Endothelial cell of hepatic sinusoid (primary cell): ENCODE measurements around the gene EFCAB13.

Experiments used
- in situ Hi-C: cut with HindIII; loops from 2 replicates; pipeline ENCODE4 v1.10.0; 2017; ENCODE audit warnings: low sequenced_read_pairs

EFCAB13 gene

DNA sequence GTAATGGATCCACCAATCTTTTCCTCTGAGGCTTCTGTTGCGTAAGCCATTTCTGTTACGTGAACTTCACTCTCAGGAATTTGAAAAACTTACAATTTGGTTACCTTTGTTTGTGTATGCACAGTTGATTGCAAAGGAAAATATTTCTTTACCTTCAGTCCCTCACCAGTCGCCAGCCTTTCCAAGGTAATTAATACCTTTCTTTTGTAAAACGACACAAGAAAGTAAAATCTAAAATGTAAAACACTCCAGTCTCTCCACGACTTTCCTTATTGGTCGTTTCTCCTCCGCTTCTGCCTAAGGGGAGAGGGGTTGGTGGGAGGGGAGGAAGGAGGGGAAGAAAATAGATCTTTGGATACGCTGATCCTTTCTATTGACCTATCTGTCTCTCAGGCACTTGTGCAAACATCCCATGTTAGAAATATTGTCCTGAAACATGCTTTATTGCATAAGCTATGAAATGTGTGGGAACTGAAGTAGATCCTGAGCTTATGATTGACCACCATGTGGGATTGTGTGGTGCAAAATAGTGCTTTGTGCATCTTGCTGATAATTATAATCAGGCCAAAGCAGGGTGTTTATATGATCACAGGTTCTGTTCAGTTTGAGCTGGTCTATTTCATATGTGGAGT is 32.4 kb upstream of the EFCAB13 start:
- in situ Hi-C loops: no loop called here

- in situ Hi-C loops: no loop called here
These were observed 31.5 kb upstream of the EFCAB13 start for GRCh38 chr17:47292206-47292605.

DNA sequence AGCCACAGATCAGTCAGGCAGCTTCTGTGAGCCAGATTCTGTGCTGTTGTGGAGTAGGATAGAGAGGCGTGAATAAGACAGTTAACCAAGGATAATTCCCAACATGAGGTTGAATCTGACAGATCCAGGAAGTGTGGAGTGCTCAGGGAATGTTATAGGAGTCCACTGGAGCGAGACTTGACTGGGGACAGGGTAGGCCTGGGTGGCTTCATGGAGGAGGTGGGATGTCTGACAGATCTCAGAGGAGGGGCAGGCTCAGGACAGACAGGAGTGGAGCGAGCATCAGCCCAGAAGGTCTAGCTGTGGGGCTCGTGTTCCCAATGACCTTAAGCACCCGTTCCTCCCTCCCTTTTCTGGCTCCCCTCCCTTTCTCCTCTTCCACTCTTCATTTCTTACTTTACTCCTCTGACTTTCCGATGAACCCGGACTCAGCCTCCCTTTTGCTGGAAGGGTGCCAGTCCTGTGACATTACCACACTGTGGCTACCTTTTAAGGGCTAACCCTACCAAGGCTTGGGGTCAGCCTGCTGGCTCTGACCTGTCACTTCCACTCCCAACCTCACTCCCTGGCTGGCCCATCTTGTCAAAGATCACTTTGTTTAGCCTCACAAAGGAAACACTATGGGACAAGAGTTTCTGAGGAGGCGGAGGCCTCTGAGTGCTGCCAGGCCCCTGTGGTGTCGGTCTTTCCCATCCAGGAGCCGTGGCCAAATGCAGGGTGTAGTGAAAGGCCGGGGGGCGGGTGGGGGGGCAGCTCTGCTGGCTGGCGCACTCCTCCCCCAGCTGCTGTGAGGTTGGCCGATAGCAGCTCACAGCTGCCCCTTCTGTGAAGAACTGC is 28.5 kb upstream of the EFCAB13 start:
- in situ Hi-C loops: no loop called here

- in situ Hi-C loops: no loop called here
These were observed 27.9 kb upstream of the EFCAB13 start for GRCh38 chr17:47295874-47296255.

DNA sequence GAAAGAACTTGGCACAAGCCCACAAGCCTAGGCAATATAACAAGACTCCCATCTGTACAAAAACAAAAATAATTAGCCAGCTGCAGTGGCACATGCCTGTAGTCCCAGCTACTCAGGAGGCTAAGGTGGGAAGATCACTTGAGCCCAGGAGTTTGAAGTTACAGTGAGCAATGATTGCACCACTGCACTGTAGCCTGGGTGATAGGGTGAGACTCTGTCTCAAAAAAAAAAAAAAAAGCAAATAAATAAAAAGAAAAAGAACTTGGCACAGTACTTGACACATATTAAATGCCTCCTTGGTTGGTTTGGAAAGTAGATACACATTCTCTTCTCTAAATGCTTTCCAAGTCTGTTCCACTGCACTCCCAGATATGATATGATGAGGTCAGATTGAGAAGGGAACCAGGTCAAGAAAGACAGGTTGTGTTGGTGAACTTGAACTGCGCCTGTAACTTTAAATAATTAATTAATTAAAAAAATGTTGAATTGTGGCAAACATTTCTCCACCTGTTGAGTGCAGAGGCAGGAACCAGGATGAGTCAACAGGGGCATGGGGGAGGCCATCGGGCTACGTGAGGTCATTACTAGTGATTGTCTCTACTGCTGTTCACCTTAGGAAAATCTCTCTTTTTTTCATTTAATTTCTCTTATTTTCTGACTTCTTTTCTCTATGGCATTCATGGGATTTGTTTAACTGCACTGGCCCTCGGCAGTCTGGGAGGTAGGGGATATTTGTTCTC is 25.9 kb upstream of the EFCAB13 start:
- in situ Hi-C loops: no loop called here

DNA sequence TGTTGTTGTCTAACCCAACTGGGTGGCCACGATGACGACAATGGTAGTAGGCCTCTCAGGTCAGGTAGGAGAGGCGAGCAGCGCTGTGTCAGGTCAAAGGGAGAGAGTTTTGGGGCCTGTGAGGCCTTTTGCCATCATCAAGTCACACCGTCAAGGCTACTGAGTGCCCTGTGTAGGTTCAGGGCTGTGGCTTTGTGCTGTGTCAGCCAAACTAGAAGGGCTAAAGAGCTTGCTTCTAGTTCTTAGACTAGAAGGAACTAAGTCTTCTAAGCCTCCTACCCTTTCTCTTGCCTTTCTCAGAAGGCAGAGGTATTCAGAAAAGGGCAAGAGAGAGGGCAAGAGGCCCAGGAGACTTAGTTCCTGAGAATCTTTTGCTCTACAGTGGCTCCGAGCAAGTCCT is 25.0 kb upstream of the EFCAB13 start:
- in situ Hi-C loops: no loop called here

DNA sequence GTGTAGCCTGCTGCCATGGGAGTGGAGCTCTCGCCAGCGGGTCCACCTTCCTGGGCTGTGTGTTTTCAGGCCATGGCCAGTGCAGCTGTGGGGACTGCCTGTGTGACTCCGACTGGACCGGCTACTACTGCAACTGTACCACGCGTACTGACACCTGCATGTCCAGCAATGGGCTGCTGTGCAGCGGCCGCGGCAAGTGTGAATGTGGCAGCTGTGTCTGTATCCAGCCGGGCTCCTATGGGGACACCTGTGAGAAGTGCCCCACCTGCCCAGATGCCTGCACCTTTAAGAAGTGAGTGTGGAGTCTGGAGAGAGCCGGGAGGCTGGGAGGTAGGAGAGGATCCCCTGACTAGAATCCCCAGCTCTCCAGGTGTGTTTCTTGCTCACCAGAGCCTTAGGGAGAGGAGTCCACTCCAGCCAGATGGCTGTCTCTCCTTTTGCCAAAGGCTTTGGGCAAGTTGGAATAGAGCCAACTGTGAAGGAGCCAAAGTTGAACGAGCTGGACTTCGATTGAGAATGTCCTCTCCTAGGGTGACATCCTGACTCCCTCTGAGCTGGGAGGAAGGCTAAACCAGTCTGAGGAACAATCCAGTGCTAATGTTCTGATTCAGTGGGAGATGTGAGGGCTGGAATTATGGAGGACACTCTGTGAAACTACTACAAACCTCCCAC is 24.4 kb upstream of the EFCAB13 start:
- in situ Hi-C loops: no loop called here

- in situ Hi-C loops: no loop called here
These were observed 23.0 kb upstream of the EFCAB13 start for GRCh38 chr17:47300718-47301117.

GRCh38 chr17:47301161-47301560 is 22.6 kb upstream of the EFCAB13 start:
- in situ Hi-C loops: no loop called here

DNA sequence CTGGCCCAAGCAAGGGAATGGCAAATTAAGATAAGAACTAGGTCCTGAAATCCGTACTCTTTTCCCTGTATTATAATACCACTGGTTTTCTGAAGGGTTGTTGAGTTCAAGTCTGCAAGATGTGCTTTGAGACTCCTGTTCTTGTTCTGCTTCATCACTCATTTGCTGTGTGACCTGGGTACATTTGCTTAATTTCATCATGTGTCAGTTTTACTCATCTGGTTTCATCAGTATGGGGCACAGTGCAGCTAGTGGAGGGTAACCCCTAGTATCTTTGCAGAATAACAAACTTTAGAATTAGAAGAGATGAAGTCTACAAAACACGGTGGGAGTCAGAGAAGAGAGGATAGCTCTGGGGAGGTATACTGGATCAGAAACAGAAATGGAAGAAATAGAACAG is 21.9 kb upstream of the EFCAB13 start:
- in situ Hi-C loops: no loop called here

DNA sequence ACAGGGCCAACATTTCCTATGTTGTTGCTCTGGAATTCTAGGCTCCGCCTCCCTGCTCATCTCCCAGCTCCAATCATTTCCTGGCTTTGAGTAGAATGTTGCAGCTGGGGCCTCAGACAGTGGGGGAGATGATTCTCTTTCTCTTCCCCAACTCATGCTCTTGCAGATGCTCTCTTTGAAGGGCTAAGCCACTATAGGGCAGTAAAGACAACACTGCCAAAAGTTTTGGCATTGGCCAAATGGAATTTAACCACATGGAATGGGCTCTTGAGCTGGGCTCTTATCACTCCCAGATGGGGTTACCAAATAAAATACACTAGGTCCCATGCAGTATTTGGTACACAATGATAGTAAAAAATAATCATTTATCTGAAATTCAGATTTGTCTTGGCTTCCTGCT is 19.6 kb upstream of the EFCAB13 start:
- in situ Hi-C loops: no loop called here

DNA sequence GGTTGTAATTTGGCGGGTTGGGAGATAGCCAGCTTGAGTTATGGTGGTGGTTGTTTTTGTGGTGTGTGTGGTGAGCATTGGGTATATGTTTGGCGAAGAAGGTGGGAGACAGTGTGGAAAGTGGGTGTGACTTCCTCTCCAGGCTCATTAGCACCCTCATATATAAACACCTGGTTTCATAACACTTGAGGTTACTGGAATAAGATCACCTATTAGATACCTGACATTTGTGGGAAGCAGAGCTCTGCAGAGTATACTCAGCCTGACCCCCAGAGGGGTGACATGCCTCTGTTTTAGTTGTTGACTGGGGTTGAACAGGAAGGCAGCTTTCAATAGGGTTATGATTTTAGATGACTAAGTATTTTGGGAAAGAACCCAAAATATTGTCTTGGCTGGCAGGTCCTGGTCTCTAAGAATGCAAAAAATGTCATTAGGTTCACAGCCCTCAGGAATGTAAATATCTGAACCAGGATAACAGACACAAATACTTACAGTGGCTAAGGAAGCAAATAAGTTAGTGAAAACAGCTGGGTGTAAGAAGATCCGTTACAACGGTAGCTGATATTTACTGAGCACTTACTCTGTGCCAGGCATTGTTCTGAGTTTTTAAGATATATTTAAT is 18.3 kb upstream of the EFCAB13 start:
- in situ Hi-C loops: no loop called here

- in situ Hi-C loops: loop anchor here (5.0 kb wide), 1 partner anchor 73 kb away; no protein-coding TSS in a partner anchor
These were observed 13.5 kb upstream of the EFCAB13 start for GRCh38 chr17:47310186-47310733.

- in situ Hi-C loops: loop anchor here (5.0 kb wide), 1 partner anchor 74 kb away; no protein-coding TSS in a partner anchor
These were observed 12.3 kb upstream of the EFCAB13 start for GRCh38 chr17:47311420-47311819.

DNA sequence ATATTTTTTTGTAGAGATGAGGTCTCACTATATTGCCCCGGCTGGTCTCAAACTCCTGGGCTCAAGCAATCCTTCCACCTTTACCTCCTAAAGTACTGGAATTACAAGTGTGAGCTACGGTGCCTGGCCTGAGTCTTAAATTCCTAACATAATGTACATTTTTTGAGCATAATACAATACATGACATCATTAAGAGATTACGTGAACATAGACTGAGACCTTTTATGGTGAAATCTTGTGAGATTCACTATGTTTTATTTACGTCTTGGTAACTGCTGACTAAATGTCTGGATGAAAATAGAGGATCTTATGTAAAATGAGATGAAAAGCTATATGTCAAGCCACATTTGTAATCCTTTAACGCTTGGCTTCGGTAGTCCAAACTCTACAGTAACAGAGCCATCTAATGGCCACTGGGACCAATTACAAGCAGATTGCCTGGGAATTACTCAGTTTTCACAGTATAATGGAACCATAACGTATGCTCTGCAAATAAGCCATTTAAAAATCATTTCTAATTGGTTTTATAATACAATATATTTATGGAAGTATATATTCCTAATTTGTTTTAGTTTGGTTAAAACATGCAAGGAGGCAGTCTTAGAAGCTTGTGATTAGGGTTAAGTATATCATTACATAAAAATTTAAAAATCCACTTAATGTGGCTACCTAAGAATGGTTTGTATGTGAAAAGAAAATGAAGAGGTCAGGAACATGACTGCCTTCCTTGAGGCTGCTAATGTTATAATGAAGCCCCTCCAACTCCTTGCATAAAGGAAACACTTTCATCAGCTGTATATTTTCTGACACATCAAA is 8.1 kb upstream of the EFCAB13 start:
- in situ Hi-C loops: no loop called here

DNA sequence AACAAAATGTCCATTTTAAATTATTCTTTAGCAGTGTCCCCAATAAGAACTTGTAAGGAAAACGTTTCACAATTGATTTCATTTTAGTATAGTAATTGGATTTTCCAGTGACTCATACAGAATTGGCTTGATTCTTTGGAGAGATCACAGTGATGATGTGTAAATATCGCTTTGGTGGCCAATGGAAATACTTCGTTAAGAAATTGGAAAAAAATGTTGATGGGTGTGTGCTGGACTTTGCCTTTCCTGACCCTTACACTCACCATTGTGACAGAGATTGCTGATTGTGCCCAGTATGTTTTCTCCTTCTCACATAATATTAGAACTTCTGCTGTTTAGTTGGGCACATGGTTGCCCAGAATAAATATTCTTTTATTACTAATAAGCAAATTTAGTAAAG is 7.4 kb upstream of the EFCAB13 start:
- in situ Hi-C loops: no loop called here

DNA sequence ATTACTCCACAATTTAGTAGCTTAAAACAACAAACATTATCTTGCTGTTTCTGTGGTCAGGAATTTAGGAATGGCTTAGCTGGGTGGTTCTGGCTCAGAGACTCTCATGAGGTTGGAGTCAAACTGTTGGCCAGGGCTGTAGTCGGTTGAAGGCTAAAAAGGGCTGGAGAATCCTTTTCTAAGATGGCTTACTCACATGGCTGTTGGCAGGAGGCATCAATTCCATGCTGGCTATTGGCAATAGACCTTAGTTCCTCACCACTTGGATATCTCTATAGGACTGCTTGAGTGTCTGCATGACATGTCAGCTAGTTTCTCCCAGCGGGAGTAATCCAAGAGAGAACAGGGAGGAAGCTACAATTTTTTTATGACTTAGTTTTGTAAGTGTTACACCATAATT is 6.6 kb upstream of the EFCAB13 start:
- in situ Hi-C loops: no loop called here

DNA sequence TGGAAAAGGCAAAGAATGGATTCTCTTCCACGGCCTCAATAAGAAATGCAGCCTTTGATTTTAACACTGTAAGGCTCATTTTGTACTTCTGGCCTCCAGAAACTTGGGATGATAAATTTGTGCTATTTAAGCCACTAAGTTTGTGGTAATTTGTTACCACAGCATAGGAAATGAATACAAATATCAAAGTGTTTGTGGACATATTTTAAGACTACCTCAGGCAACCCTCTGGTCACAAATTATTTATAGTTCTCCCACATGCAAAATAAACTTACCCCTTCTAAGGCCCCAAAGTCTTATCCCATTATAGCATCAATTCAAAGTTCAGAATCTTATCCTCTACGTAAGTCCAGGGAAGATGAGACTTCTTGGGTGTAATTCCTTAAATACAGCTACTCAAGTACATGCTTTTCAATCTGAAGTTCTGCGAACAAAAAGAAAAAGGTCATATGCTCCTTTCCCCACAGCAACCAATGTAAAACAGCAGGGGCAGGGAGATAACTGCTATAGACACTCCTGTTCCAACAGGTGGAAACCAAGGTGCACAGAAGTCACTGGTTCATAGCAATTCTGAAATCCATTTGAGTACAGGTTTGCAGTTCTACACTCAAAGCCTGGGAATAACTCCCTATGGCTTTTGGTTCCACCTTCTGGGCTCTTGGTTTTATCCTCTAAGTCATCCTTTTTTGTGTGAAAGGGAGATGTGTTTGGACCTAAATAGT is 5.4 kb upstream of the EFCAB13 start:
- in situ Hi-C loops: no loop called here
